ENCODE data around the gene USP48. TPM values are rescaled to one million over a fixed set of nuclear protein-coding genes. Genes with fewer than 3 reads are reported as not detected.

The USP48 gene
- total and polyA plus RNA-seq, 10 of the 15 experiments (the other 5 are each of a cell fraction or from before 2014, with no cell fraction given), result 21.2 to 115 (median 75.5) TPM

GRCh38 chr1:21649315-21649714, 133.6 kb downstream of the USP48 start:
- Histone ChIP-seq H4K20me1 (ENCODE audit: control insufficient read depth, insufficient read depth) (no peaks in the 10 kb centered on the region), H3K9me3 (replicated peaks; ENCODE audit: control insufficient read depth, insufficient read depth, low read length) (no peaks in the 10 kb centered on the region), H3K4me3 (no peak overlapping the region), H3K36me3 (ENCODE audit: control insufficient read depth in 2 of 2, insufficient read depth in 2 of 2, low read length in 1 of 2) (no peaks in the 10 kb centered on the region), H3K9ac (ENCODE audit: control insufficient read depth, insufficient read depth, low read length) (no peak overlapping the region), H3K79me2 (ENCODE audit: control insufficient read depth, insufficient read depth, low read length) (no peaks in the 10 kb centered on the region), H2AFZ (ENCODE audit: control insufficient read depth, low read depth, low read length) (no peak overlapping the region), H3K27ac (ENCODE audit: control insufficient read depth, insufficient read depth) (no peak overlapping the region), H3K27me3 (replicated peaks in 1 of 2; ENCODE audit: control insufficient read depth in 2 of 2, insufficient read depth in 2 of 2, low read length in 1 of 2) (peaks cover 6 to 13% of the 10 kb centered on the region in 2 experiments), H3K4me1 (ENCODE audit: control insufficient read depth, insufficient read depth, low read length) (0 out of 2 replicates have a peak, but pooled peaks cover 3% of the 10 kb centered on the region), H3K4me2 (ENCODE audit: control insufficient read depth, insufficient read depth) (no peak overlapping the region)
- POLR2A ChIA-PET, result no interaction called here
- no peak for ATAC-seq
- WGBS (ENCODE audit: insufficient coverage, insufficient replicate concordance, low lambda C conversion rate, missing lambda C conversion rate), result 0% methylated on average over 2 of the region's 2 CpGs
- SMC1A ChIA-PET (ENCODE audit: uncharacterized antibody, unreplicated experiment), result interaction anchor here (1.7 kb wide), 1 partner anchor 367 kb away, joined by 3 read pairs; no protein-coding TSS in a partner anchor
- DNase-seq (ENCODE audit: low read depth, low spot score), result no peak
- no TSS peak for BruUV-seq (replicated peaks)
- RAD21 ChIA-PET (ENCODE audit: unreplicated experiment), result no interaction called here
- FAIRE-seq, result no peak
- in situ Hi-C loops (cut with MboI) (no loop called here), intact Hi-C loops (cut with micrococcal nuclease; ENCODE audit: unreplicated experiment) (no loop called here)
- CTCF ChIA-PET, result interaction anchor here (0.8 kb wide), 1 partner anchor 10 kb away, joined by 3 read pairs; no protein-coding TSS in a partner anchor
- TF ChIP-seq, protein P1, sequence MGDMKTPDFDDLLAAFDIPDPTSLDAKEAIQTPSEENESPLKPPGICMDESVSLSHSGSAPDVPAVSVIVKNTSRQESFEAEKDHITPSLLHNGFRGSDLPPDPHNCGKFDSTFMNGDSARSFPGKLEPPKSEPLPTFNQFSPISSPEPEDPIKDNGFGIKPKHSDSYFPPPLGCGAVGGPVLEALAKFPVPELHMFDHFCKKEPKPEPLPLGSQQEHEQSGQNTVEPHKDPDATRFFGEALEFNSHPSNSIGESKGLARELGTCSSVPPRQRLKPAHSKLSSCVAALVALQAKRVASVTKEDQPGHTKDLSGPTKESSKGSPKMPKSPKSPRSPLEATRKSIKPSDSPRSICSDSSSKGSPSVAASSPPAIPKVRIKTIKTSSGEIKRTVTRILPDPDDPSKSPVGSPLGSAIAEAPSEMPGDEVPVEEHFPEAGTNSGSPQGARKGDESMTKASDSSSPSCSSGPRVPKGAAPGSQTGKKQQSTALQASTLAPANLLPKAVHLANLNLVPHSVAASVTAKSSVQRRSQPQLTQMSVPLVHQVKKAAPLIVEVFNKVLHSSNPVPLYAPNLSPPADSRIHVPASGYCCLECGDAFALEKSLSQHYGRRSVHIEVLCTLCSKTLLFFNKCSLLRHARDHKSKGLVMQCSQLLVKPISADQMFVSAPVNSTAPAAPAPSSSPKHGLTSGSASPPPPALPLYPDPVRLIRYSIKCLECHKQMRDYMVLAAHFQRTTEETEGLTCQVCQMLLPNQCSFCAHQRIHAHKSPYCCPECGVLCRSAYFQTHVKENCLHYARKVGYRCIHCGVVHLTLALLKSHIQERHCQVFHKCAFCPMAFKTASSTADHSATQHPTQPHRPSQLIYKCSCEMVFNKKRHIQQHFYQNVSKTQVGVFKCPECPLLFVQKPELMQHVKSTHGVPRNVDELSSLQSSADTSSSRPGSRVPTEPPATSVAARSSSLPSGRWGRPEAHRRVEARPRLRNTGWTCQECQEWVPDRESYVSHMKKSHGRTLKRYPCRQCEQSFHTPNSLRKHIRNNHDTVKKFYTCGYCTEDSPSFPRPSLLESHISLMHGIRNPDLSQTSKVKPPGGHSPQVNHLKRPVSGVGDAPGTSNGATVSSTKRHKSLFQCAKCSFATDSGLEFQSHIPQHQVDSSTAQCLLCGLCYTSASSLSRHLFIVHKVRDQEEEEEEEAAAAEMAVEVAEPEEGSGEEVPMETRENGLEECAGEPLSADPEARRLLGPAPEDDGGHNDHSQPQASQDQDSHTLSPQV (IDR thresholded peaks at IDR 0.05), result no peak
- no peak for TF ChIP-seq NFYB (IDR thresholded peaks at IDR 0.05; ENCODE audit: insufficient read depth, low read depth, low read length)
- TF ChIP-seq EGR1 (IDR thresholded peaks at IDR 0.05; ENCODE audit: borderline replicate concordance in 1 of 2, low read depth in 2 of 2, low read length in 2 of 2), result no peak
- TF ChIP-seq BACH1 (IDR thresholded peaks at IDR 0.05; ENCODE audit: borderline replicate concordance), result no peak
- TF ChIP-seq IKZF2 (IDR thresholded peaks at IDR 0.05), result no peak
- no peak for TF ChIP-seq ZNF384 (IDR thresholded peaks at IDR 0.05; ENCODE audit: borderline replicate concordance, low read depth, low read length)
- TF ChIP-seq, protein P2, sequence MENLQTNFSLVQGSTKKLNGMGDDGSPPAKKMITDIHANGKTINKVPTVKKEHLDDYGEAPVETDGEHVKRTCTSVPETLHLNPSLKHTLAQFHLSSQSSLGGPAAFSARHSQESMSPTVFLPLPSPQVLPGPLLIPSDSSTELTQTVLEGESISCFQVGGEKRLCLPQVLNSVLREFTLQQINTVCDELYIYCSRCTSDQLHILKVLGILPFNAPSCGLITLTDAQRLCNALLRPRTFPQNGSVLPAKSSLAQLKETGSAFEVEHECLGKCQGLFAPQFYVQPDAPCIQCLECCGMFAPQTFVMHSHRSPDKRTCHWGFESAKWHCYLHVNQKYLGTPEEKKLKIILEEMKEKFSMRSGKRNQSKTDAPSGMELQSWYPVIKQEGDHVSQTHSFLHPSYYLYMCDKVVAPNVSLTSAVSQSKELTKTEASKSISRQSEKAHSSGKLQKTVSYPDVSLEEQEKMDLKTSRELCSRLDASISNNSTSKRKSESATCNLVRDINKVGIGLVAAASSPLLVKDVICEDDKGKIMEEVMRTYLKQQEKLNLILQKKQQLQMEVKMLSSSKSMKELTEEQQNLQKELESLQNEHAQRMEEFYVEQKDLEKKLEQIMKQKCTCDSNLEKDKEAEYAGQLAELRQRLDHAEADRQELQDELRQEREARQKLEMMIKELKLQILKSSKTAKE (IDR thresholded peaks at IDR 0.05; ENCODE audit: low read depth, poor library complexity, severe bottlenecking), result no peak
- TF ChIP-seq YBX1 (IDR thresholded peaks at IDR 0.05), result no peak
- no peak for TF ChIP-seq MTA2 (IDR thresholded peaks at IDR 0.05; ENCODE audit: low read depth)
- no peak for TF ChIP-seq TARDBP (IDR thresholded peaks at IDR 0.05; ENCODE audit: borderline replicate concordance)
- TF ChIP-seq CHD2 (IDR thresholded peaks at IDR 0.05; ENCODE audit: borderline replicate concordance, low read depth, low read length), result no peak
- no peak for TF ChIP-seq ZBTB40 (IDR thresholded peaks at IDR 0.05; ENCODE audit: borderline replicate concordance)
- TF ChIP-seq POU2F2 (IDR thresholded peaks at IDR 0.05; ENCODE audit: borderline replicate concordance, low read depth, low read length), result no peak
- no peak for TF ChIP-seq GATAD2B (conservative IDR thresholded peaks at IDR 0.05; ENCODE audit: low read depth)
- TF ChIP-seq NR2C1 (IDR thresholded peaks at IDR 0.05), result no peak

All from GM12878 (cell line).